ENCODE measurements around the gene RPS6KA6.
"Not testable (repeated sequence)": the region's sequence is repeated elsewhere in the genome, so short reads cannot be mapped to it uniquely, and the experiment has no call there.

Gene RPS6KA6

DNA sequence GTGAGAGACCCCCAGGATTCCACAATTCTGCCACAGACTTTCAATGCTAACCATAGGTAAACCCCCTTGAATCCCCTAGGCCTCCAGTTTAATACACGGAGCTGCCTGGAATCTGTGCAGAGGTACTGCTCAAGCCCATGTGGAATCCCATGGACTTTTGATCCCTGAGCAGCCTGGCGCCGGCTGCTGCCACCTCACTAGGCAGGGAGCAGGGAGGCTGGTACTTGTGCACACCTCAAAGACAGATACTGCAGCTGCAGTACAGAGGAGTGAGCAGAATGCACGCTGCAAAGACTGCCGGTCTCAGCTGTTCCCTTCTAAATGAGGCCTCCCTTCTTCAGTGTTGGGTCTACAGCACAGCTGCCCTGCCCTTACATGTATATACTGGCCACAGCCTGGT is 79.4 kb downstream of the RPS6KA6 start:
- no peak overlapping the region for H3K4me3 ChIP-seq
- no peak for DNase-seq (ENCODE audit: low spot score)
- TF ChIP-seq, protein P1, sequence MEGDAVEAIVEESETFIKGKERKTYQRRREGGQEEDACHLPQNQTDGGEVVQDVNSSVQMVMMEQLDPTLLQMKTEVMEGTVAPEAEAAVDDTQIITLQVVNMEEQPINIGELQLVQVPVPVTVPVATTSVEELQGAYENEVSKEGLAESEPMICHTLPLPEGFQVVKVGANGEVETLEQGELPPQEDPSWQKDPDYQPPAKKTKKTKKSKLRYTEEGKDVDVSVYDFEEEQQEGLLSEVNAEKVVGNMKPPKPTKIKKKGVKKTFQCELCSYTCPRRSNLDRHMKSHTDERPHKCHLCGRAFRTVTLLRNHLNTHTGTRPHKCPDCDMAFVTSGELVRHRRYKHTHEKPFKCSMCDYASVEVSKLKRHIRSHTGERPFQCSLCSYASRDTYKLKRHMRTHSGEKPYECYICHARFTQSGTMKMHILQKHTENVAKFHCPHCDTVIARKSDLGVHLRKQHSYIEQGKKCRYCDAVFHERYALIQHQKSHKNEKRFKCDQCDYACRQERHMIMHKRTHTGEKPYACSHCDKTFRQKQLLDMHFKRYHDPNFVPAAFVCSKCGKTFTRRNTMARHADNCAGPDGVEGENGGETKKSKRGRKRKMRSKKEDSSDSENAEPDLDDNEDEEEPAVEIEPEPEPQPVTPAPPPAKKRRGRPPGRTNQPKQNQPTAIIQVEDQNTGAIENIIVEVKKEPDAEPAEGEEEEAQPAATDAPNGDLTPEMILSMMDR (IDR thresholded peaks at IDR 0.05) = no peak

DNA sequence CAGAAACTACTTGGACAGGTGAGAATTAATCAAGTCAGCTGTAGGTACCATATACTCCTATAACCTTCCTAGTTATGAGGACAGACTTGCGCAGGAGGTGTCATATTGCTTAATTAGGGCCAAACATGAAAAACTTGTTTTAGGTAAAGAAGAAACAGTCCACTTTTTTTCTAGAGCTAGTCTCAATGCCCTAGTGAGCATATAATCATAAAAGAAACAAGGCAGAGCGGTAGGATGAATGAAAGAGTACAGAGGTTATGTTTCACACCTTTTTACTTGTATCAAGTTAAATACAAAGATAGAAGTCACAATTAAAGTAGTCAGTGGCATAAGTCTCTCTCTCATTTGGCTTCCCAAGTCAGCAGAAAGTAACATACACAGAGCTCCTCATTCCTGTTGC is 88.9 kb downstream of the RPS6KA6 start:
- H3K27ac ChIP-seq = no peak overlapping the region
- DNase-seq (ENCODE audit: low spot score) = no peak
- TF ChIP-seq, protein P1 (IDR thresholded peaks at IDR 0.05) = no peak
- no peak overlapping the region for H3K4me3 ChIP-seq

More for the DNA sequence above, 79.4 kb downstream of the RPS6KA6 start:
- no peak overlapping the region for H3K27ac ChIP-seq

DNA sequence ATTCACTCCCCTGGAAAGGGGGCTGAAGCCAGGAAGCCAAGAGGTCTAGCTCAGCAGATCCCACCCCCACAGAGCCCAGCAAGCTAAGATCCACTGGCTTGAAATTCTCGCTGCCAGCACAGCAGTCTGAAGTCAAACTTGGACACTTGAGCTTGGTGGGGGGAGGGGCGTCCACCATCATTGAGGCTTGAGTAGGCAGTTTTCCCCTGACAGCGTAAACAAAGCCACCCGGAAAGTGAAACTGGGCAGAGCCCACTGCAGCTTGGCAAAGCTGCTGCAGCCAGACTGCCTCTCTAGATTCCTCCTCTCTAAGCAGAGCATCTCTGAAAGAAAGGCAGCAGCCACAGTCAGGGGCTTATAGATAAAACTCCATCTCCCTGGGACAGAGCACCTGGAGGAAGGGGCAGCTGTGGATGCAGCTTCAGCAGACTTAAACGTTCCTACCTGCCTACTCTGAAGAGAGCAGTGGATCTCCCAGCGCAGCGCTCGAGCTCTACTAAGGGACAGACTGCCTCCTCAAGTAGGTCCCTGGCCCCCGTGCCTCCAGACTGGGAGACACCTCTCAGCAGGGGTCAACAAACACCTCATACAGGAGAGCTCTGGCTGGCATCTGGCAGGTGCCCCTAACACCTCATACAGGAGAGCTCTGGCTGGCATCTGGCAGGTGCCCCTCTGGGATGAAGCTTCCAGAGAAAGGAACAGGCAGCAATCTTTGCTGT is 108.4 kb downstream of the RPS6KA6 start:
- H3K27ac ChIP-seq; DNase-seq (ENCODE audit: low spot score); H3K4me3 ChIP-seq: not testable (repeated sequence)

DNA sequence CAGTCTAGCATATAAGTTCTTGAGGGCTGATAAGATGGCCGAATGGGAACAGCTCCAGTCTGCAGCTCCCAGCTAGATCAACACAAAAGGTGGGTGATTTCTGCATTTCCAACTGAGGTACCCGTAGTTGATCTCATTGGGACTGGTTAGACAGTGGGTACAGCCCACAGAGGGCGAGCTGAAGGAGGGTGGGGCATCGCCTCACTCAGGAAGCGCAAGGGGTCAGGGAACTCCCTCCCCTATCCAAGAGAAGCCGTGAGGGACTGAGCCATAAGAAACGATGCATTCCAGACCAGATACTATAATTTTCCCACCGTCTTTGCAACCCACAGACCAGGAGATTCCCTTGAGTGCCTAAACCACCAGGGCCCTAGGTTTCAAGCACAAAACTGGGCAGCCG is 109.0 kb downstream of the RPS6KA6 start:
- TF ChIP-seq, protein P1 (IDR thresholded peaks at IDR 0.05) = no peak
- no peak for DNase-seq (ENCODE audit: low spot score)
- Histone ChIP-seq H3K27ac (no peak overlapping the region), H3K4me3 (no peak overlapping the region)

DNA sequence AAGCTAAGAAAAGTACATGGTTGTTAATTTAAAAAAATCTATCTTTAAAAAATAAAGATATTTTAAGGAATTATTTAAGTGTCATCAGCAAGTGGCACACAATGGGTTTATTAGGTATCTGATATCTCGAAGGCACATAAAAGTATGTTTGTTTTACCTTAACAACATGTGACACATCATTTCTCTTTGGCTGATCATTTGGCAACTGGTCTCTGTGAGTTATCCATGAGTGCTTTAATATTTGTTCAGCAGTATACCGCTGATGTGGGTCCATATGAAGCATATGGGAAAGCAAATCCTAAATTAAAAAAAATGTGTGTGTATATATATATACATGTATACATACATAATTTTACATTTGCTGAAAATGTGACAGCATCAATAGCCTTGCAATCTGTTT is 123.2 kb downstream of the RPS6KA6 start:
- H3K4me3 ChIP-seq = no peak overlapping the region
- no peak for DNase-seq (ENCODE audit: low spot score)
- H3K27ac ChIP-seq = no peak overlapping the region
- TF ChIP-seq, protein P1 (IDR thresholded peaks at IDR 0.05) = no peak

DNA sequence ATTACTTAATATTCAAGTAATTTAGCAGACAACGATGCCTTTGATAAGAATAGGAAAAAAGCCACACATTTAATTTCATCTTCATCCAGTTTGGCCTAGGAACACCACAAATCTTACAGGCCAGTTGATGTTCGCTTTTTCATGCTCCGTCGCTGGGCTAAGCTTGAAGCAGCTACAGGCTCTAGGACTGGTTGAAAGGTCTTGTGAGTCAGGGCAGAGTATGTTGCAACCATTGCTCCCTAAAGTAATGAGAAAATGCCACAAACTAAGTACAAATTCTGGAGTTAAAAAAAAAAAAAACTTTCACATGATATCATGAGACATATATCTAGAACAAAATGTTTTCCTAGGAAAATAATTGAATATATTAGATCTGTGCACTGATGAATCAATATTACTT is 123.8 kb downstream of the RPS6KA6 start:
- no peak overlapping the region for H3K27ac ChIP-seq
- H3K4me3 ChIP-seq = no peak overlapping the region
- no peak for DNase-seq (ENCODE audit: low spot score)
- TF ChIP-seq, protein P1 (IDR thresholded peaks at IDR 0.05) = no peak

DNA sequence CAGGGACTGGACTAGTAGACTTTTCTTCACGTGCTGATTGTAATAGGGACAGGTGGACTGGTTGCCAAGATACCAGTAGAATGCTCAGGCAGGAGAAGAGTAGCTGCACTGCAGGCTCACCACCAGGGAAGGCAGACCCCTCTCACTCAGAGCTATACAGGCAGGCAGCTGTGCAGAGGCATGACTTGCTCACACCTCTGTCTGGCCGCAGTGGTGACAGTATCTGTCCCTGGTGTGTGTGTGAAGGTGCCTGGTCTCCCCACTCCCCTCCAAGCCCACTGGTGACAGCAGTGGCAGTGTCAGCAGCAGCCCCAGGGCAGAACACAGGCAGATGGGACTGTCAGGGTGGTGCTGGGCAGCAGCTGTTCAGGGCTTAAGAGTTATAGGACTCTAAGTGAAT is 140.7 kb downstream of the RPS6KA6 start:
- no peak for DNase-seq (ENCODE audit: low spot score)
- no peak overlapping the region for H3K27ac ChIP-seq
- TF ChIP-seq, protein P1 (IDR thresholded peaks at IDR 0.05) = no peak
- H3K4me3 ChIP-seq = no peak overlapping the region

All from coronary artery (tissue), 2 donors.